Subcutaneous abdominal adipose tissue (tissue), 5 donors: ENCODE results near the gene DEFB112.

Experiments used
- H3K27ac ChIP-seq: one replicate; pipeline ENCODE4 v1.7.0; 2013; ENCODE audit warnings: low read depth, mild to moderate bottlenecking, inconsistent platforms, low read length, moderate library complexity
- H3K27me3 ChIP-seq, 5 donors: one replicate each; pipeline ENCODE4 v1.7.0; 2013; ENCODE audit warnings: low read length in 5 of 5, inconsistent platforms in 1 of 5; ENCODE audit not compliant: control insufficient read depth in 5 of 5, insufficient read depth in 4 of 5
- H3K36me3 ChIP-seq, 5 donors: one replicate each; pipeline ENCODE4 v1.7.0; 2013; ENCODE audit warnings: low read length in 5 of 5; ENCODE audit not compliant: control insufficient read depth in 5 of 5, insufficient read depth in 5 of 5
- H3K4me1 ChIP-seq, 5 donors: one replicate each; pipeline ENCODE4 v1.7.0; 2013; ENCODE audit warnings: low read length in 5 of 5, mild to moderate bottlenecking in 3 of 5, moderate library complexity in 1 of 5; ENCODE audit not compliant: control insufficient read depth in 5 of 5, insufficient read depth in 5 of 5
- H3K4me3 ChIP-seq, 5 donors: one replicate each; pipeline ENCODE4 v1.7.0; 2013; ENCODE audit warnings: low read length in 5 of 5, low read depth in 1 of 5
- H3K9ac ChIP-seq, 5 donors: one replicate each; pipeline ENCODE4 v1.7.0; 2013; ENCODE audit warnings: low read length in 5 of 5, mild to moderate bottlenecking in 4 of 5, moderate library complexity in 3 of 5
- H3K9me3 ChIP-seq, 5 donors: one replicate each; pipeline ENCODE4 v1.7.0; 2013; ENCODE audit warnings: low read length in 5 of 5; ENCODE audit not compliant: control insufficient read depth in 5 of 5
- donor health status: healthy.
- donor health status: healthy.
- donor health status: healthy.
- donor health status: healthy.
- donor health status: healthy.

DEFB112 gene

GRCh38 chr6:50007819-50008218 lies 41.9 kb downstream of the DEFB112 start:
- Histone ChIP-seq H3K9ac (no peak overlapping the region), H3K36me3 (no peaks in the 10 kb centered on the region), H3K4me3 (no peak overlapping the region), H3K27ac (no peak overlapping the region), H3K27me3 (no peaks in the 10 kb centered on the region), H3K9me3 (no peaks in the 10 kb centered on the region), H3K4me1 (no peaks in the 10 kb centered on the region)

GRCh38 chr6:50003139-50003538 lies 46.6 kb downstream of the DEFB112 start:
- no peak overlapping the region for H3K4me3 ChIP-seq
- H3K27me3 ChIP-seq: no peaks in the 10 kb centered on the region
- no peaks in the 10 kb centered on the region for H3K36me3 ChIP-seq
- no peaks in the 10 kb centered on the region for H3K4me1 ChIP-seq
- no peak overlapping the region for H3K27ac ChIP-seq
- H3K9ac ChIP-seq: no peak overlapping the region
- no peaks in the 10 kb centered on the region for H3K9me3 ChIP-seq

GRCh38 chr6:49995278-49995677 lies 54.5 kb downstream of the DEFB112 start:
- no peak overlapping the region for H3K9ac ChIP-seq
- peaks cover 0 to under 1% (median 0%) of the 10 kb centered on the region in 5 donors for H3K9me3 ChIP-seq
- no peaks in the 10 kb centered on the region for H3K4me1 ChIP-seq
- H3K27ac ChIP-seq: no peak overlapping the region
- H3K36me3 ChIP-seq: no peaks in the 10 kb centered on the region
- no peaks in the 10 kb centered on the region for H3K27me3 ChIP-seq
- H3K4me3 ChIP-seq: no peak overlapping the region
